Stimulated activated CD8-positive, alpha-beta memory T cell treated with anti-CD3 and anti-CD28 coated beads, Interleukin-4, amount 100 ng/mL, for 24 hours (primary cell): Measurements from ENCODE around the gene PHACTR3.

Source experiments
- DNase-seq: peaks from one replicate; pipeline ENCODE4 v3.0.0-alpha.2; 2020; ENCODE audit warnings: low read depth

PHACTR3 gene

GRCh38 chr20:59778615-59779200 lies 174.4 kb downstream of the PHACTR3 start:
- DNase-seq, result no peak

- DNase-seq, result no peak
Observed at GRCh38 chr20:59779656-59780380, 175.5 kb downstream of the PHACTR3 start.

GRCh38 chr20:59780494-59781185 lies 176.3 kb downstream of the PHACTR3 start:
- DNase-seq, result no peak

- no peak for DNase-seq
Observed at GRCh38 chr20:59781226-59781625, 176.9 kb downstream of the PHACTR3 start.

GRCh38 chr20:59782986-59783640 lies 178.8 kb downstream of the PHACTR3 start:
- peak; percentile 15 for DNase-seq

GRCh38 chr20:59783641-59784010 lies 179.3 kb downstream of the PHACTR3 start:
- no peak for DNase-seq

GRCh38 chr20:59784365-59784764 lies 180.0 kb downstream of the PHACTR3 start:
- no peak for DNase-seq

- no peak for DNase-seq
Observed at GRCh38 chr20:59784791-59785668, 180.7 kb downstream of the PHACTR3 start.

GRCh38 chr20:59785669-59785959 lies 181.3 kb downstream of the PHACTR3 start:
- DNase-seq, result no peak

GRCh38 chr20:59785986-59786795 lies 181.9 kb downstream of the PHACTR3 start:
- no peak for DNase-seq

- DNase-seq, result no peak
Observed at GRCh38 chr20:59786801-59787537, 182.6 kb downstream of the PHACTR3 start.

- DNase-seq, result no peak
Observed at GRCh38 chr20:59787538-59787890, 183.2 kb downstream of the PHACTR3 start.

GRCh38 chr20:59788196-59788735 lies 183.9 kb downstream of the PHACTR3 start:
- DNase-seq, result no peak

GRCh38 chr20:59788811-59789397 lies 184.6 kb downstream of the PHACTR3 start:
- no peak for DNase-seq

GRCh38 chr20:59789686-59790085 lies 185.3 kb downstream of the PHACTR3 start:
- DNase-seq, result no peak

GRCh38 chr20:59790346-59790745 lies 186.0 kb downstream of the PHACTR3 start:
- DNase-seq, result no peak

- no peak for DNase-seq
Observed at GRCh38 chr20:59792300-59792699, 188.0 kb downstream of the PHACTR3 start.

- no peak for DNase-seq
Observed at GRCh38 chr20:59794555-59794954, 190.2 kb downstream of the PHACTR3 start.

GRCh38 chr20:59800309-59800708 lies 196.0 kb downstream of the PHACTR3 start:
- DNase-seq, result no peak

GRCh38 chr20:59802018-59802417 lies 197.7 kb downstream of the PHACTR3 start:
- no peak for DNase-seq
